Chondrocyte (in vitro differentiated cells): ENCODE results near the gene APH1B. TPM values are rescaled to one million over a fixed set of nuclear protein-coding genes. Genes with fewer than 3 reads are reported as not detected.

Source experiments
- DNase-seq: peaks from one replicate; pipeline ENCODE4 v3.0.0; 2021; ENCODE audit warnings: mixed read lengths, low spot score
- H3K27ac Mint-ChIP-seq: one replicate; pipeline ENCODE4 v1.8.0; 2021; ENCODE audit warnings: mild to moderate bottlenecking, moderate library complexity, mixed read lengths; ENCODE audit not compliant: unreplicated experiment
- H3K27me3 Mint-ChIP-seq: 2 replicates; pipeline ENCODE4 v1.8.0; 2021; ENCODE audit warnings: low read depth, mixed read lengths
- H3K36me3 Mint-ChIP-seq: 2 replicates; pipeline ENCODE4 v1.8.0; 2021; ENCODE audit warnings: low read depth, mixed read lengths
- H3K4me1 Mint-ChIP-seq: 2 replicates; pipeline ENCODE4 v1.8.0; 2021; ENCODE audit warnings: low read depth, mild to moderate bottlenecking, mixed read lengths
- H3K4me3 Mint-ChIP-seq: one replicate; pipeline ENCODE4 v1.8.0; 2021; ENCODE audit warnings: mild to moderate bottlenecking, moderate library complexity, mixed read lengths; ENCODE audit not compliant: unreplicated experiment
- H3K9me3 Mint-ChIP-seq: 2 replicates; pipeline ENCODE4 v1.8.0; 2021; ENCODE audit warnings: low read depth, mixed read lengths
- CTCF ChIP-seq: fragments of 200-600 bp; sonication (generic); IDR thresholded peaks from 2 replicates; pipeline ENCODE4 v1.5.0; 2021; ENCODE audit warnings: antibody characterized with exemption, mild to moderate bottlenecking, moderate library complexity
- total RNA-seq: library from RNA; stranded (reverse); gene quantifications from 3 replicates; pipeline ENCODE4 v1.2.1, GENCODE V29; 2021

APH1B gene
- total RNA-seq, 1 donor from 2014 or later: 20.1 TPM

GRCh38 chr15:63305260-63305659 is 27.9 kb downstream of the APH1B start:
- H3K9me3 Mint-ChIP-seq: no peaks in the 10 kb centered on the region
- peaks cover 13% of the 10 kb centered on the region for H3K4me1 Mint-ChIP-seq
- no peak overlapping the region for H3K27ac Mint-ChIP-seq
- H3K36me3 Mint-ChIP-seq: peaks cover 32% of the 10 kb centered on the region
- TF ChIP-seq CTCF: no peak
- H3K27me3 Mint-ChIP-seq: no peaks in the 10 kb centered on the region
- DNase-seq: no peak
- H3K4me3 Mint-ChIP-seq: no peak overlapping the region

GRCh38 chr15:63306492-63307073 is 29.2 kb downstream of the APH1B start:
- H3K4me3 Mint-ChIP-seq: no peak overlapping the region
- H3K9me3 Mint-ChIP-seq: no peaks in the 10 kb centered on the region
- no peaks in the 10 kb centered on the region for H3K27me3 Mint-ChIP-seq
- H3K4me1 Mint-ChIP-seq: peaks cover 4% of the 10 kb centered on the region
- DNase-seq: no peak
- H3K27ac Mint-ChIP-seq: no peak overlapping the region
- TF ChIP-seq CTCF: no peak
- H3K36me3 Mint-ChIP-seq: peaks cover 32% of the 10 kb centered on the region

- Mint-ChIP-seq H3K4me1 (no peaks in the 10 kb centered on the region), H3K9me3 (no peaks in the 10 kb centered on the region), H3K27ac (no peak overlapping the region), H3K27me3 (no peaks in the 10 kb centered on the region), H3K36me3 (peaks cover 23% of the 10 kb centered on the region), H3K4me3 (no peak overlapping the region)
- no peak for DNase-seq
- no peak for TF ChIP-seq CTCF
These were observed 31.1 kb downstream of the APH1B start for GRCh38 chr15:63308491-63308890.

- Mint-ChIP-seq H3K4me3 (no peak overlapping the region), H3K36me3 (peaks cover 22% of the 10 kb centered on the region), H3K9me3 (no peaks in the 10 kb centered on the region), H3K27me3 (no peaks in the 10 kb centered on the region), H3K4me1 (no peaks in the 10 kb centered on the region), H3K27ac (no peak overlapping the region)
- DNase-seq: no peak
- TF ChIP-seq CTCF: no peak
These were observed 31.5 kb downstream of the APH1B start for GRCh38 chr15:63308947-63309346.

- H3K27ac Mint-ChIP-seq: no peak overlapping the region
- no peaks in the 10 kb centered on the region for H3K4me1 Mint-ChIP-seq
- DNase-seq: no peak
- peaks cover 14% of the 10 kb centered on the region for H3K36me3 Mint-ChIP-seq
- no peak overlapping the region for H3K4me3 Mint-ChIP-seq
- H3K27me3 Mint-ChIP-seq: no peaks in the 10 kb centered on the region
- H3K9me3 Mint-ChIP-seq: no peaks in the 10 kb centered on the region
- TF ChIP-seq CTCF: no peak
These were observed 33.2 kb downstream of the APH1B start for GRCh38 chr15:63310646-63311045.
